Hepatic stellate cell (primary cell): ENCODE results near the gene TMEM233.

ENCODE experiments used
- DNase-seq: peaks from one replicate; pipeline ENCODE4 v3.0.0; 2011; ENCODE audit warnings: low spot score

The TMEM233 gene

DNA sequence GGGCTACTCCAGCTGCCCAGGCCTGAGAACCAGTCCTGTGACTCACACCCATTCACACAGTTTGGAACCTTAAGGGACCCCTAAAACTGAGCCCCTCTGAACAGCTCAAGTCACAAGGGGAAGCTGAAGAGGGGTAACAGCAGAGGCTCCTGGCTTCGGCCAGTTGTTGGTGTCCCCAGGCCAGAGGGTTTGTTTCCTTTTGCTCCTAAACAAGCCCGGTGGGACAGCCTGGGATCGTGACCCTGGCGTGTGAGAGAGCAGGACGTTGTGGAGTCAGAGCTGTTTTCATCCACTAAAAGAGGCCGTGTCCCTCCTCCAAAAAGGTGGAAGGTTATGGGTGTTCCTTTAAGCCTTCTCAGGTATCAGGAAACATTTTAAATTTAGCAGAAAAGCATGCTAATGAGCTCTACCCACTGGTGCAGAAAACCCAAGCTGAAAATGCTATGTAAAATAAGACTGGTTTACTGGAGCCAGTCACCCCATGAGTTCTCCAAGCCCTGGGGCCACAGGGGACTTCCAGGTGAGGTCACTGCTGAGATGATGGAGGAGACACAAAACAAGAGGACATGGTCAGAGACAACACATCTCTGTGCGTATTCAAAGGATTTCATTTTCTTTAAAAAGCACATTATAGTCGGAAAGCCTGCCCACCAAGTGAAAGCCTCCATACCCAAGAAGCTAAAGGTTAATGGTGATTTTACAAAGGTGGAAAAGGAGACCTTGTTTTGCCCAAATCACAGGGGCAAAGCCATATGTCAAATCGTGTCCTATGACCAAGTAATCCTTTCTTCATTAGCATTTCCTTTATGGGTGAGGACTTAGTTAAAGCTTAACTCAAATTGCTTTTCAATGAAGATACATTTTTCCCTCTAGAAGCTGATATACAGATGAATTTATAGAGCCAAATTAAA, 88.4 kb downstream of the TMEM233 start:
- no peak for DNase-seq

- DNase-seq = no peak
Observed at GRCh38 chr12:119682639-119683252, 89.2 kb downstream of the TMEM233 start.

GRCh38 chr12:119683413-119683812, 89.8 kb downstream of the TMEM233 start:
- no peak for DNase-seq

- no peak for DNase-seq
Observed at GRCh38 chr12:119683816-119684215, 90.2 kb downstream of the TMEM233 start.

DNA sequence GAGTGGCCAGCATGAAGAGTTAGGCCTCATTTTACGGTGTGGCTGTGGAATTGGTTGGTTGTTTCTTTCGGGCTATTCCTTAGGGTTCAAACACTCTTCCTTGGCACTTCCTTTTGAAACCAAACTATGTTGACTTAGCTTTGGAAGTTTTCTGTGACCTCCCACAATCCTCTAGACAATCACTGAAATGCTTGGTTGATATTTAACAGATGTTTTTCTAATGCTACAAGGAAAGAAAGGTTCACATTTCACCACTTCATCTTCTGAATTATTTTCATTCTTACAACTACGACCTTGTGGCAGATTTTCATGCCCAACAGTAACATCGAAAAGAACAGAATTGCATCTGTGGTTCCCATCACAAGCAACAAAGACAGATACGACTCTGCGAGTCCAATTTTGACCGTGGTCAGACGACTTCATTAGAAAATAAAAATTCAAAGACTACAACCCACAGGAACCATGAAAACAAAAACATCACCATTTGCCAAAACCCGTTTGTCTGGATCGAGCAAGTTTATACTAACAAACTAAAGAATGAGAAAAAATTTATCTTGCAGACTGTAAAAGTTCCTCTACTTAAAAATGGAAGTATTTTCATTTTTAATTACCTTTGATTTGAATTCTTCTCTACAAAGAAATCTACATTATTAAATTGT, 91.3 kb downstream of the TMEM233 start:
- DNase-seq = no peak

- no peak for DNase-seq
Observed at GRCh38 chr12:119685375-119685774, 91.8 kb downstream of the TMEM233 start.

DNA sequence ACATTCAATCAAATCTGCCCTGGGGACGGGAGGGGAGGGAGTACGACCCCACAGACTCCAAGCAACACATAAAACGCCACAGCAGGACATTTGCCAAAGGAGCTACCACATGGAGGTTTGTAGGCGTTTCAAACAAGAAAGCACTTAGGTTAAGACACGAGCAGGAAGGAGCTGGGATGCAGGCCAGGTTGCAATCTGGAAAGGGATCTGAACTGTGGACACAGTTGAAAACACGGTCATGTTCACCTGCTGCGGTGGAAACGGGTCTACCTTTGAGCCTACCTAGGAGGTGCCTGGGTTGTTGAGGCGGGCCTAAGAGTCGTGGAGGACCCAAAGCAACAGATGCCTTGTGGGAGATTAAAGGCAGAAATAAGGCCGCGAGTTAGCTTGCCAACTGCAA, 92.8 kb downstream of the TMEM233 start:
- no peak for DNase-seq

DNA sequence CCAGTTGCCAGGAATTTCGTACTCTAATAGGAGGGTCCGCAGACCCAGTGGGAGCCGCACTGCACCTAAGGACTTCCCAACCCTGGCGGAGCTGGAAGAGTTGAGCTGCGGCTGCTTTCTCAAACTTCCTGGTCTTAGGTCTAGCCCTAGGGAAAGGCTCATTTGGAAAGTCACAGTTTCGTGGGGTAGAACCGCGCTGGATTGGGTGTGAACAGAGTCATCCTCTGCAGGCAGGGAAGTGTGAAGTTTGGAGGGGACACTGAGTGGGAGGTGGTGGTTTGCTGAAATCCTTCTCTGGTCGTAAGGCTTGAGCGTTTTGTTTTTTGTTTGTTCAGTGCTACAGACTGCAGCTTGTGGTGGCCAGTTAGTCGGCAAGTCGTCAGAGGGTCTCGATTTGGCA, 93.2 kb downstream of the TMEM233 start:
- DNase-seq = no peak

DNA sequence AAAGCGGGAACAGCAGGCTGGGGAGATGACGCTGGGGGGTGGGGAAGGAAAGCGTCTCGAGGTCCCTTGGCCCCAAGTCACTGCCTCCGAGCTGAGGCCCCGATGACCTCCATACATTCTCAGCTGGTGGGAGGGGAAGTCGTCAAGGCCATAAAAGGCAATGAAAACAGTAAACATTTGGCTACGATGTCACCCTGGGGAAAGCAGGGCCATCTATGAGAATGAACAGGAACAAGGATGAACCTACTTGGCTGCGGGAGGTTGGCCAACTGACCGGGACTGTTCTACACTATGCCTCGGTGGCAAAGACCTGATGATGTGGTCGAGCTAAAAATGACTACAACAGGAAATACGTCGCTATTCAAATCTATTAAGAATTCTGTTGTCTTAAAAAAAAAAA, 93.8 kb downstream of the TMEM233 start:
- no peak for DNase-seq

DNA sequence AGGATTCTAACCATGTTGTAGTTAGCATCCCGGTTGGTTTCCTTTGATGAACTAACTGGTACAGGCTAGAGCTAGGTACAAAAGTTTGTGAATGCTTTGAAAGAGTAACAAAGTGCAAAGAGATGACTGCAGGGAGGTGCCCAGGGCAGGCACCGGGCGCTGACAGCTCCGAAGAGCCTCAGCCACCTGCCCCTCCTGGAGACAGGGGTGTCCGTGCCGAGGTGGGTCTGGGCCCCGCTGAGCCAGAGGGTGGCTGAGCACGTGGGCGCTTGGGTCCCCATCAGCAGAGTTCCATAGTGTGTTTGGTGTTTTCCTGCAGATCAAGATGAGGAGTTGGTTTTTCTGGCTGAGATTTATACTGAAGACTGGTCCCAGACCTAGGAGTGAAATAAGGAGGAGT, 94.3 kb downstream of the TMEM233 start:
- DNase-seq = no peak

GRCh38 chr12:119689935-119690500, 96.4 kb downstream of the TMEM233 start:
- DNase-seq = no peak

DNA sequence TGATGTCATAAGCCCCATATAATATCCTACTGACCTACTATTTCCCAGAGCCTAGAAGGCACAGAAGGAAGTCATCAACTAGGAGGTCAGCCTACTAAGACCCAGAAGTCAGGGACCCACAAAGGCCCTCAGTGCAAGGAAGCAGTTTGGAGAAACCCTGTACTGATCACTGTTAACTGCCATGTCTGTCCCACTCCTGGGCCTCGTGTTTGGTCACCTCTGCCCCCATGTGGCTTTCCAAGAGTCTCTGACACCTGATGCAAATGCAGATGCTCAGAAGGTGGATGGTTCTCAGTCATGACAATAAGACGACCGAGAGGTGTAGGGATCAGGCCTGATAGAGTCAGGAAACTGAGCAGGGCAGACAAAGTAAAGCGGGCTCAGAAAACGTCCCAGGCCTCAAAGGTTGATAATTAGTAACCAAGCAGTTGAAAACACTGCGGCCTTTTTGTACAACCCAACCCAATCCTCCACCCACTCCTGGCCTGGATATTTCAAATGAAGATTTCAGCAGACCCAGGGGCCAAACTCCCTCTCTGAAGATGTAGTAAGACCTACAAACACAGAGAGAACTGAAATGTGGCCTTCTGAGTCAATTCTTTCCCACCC, 97.7 kb downstream of the TMEM233 start:
- no peak for DNase-seq

DNA sequence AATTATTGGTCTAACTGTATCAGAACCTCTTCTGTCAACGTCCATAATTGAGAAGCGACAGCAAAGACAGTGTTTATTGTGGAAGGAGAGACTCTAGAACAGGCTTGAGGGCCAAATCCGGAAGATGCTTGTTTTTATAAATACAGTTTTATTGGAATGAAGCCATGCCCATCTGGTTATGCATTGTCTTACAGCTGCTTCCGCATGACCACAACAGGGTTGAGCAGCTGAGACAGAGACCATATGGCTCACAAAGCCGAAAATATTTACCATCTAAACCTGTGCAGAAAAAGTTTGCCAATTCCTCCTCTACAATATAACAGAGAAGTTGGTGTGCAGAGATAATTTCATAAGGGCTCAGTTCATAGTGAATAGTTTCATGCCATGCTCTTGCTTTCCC, 98.8 kb downstream of the TMEM233 start:
- DNase-seq = no peak
